Measurements from ENCODE around the gene AGT.
"Not testable (repeated sequence)": the region's sequence is repeated elsewhere in the genome, so short reads cannot be mapped to it uniquely, and the experiment has no call there.

AGT gene

GRCh38 chr1:230707732-230708630 is 5.9 kb downstream of the AGT start:
- no peak for DNase-seq (ENCODE audit: low read depth, low spot score)

GRCh38 chr1:230706887-230707731 is 6.8 kb downstream of the AGT start:
- DNase-seq (ENCODE audit: low read depth, low spot score), result no peak

GRCh38 chr1:230706020-230706699 is 7.8 kb downstream of the AGT start:
- no peak for DNase-seq (ENCODE audit: low read depth, low spot score)

GRCh38 chr1:230705289-230706019 is 8.5 kb downstream of the AGT start:
- DNase-seq (ENCODE audit: low read depth, low spot score), result no peak

GRCh38 chr1:230704830-230705229 is 9.1 kb downstream of the AGT start:
- no peak for DNase-seq (ENCODE audit: low read depth, low spot score)

GRCh38 chr1:230703679-230704385 is 10.1 kb downstream of the AGT start:
- DNase-seq (ENCODE audit: low read depth, low spot score), result no peak

- no peak for DNase-seq (ENCODE audit: low read depth, low spot score)
Measured at GRCh38 chr1:230702934-230703678, 10.8 kb downstream of the AGT start.

GRCh38 chr1:230701895-230702768 is 11.8 kb downstream of the AGT start:
- DNase-seq (ENCODE audit: low read depth, low spot score), result no peak

- no peak for DNase-seq (ENCODE audit: low read depth, low spot score)
Measured at GRCh38 chr1:230701434-230701833, 12.5 kb downstream of the AGT start.

GRCh38 chr1:230700132-230700531 is 13.8 kb downstream of the AGT start:
- no peak for DNase-seq (ENCODE audit: low read depth, low spot score)

- no peak for DNase-seq (ENCODE audit: low read depth, low spot score)
Measured at GRCh38 chr1:230699716-230700115, 14.2 kb downstream of the AGT start.

GRCh38 chr1:230698964-230699363 is 15.0 kb downstream of the AGT start:
- DNase-seq (ENCODE audit: low read depth, low spot score), result not testable (repeated sequence)

- no peak for DNase-seq (ENCODE audit: low read depth, low spot score)
Measured at GRCh38 chr1:230698130-230698529, 15.8 kb downstream of the AGT start.

GRCh38 chr1:230696722-230697437 is 17.0 kb downstream of the AGT start:
- DNase-seq (ENCODE audit: low read depth, low spot score), result no peak

- DNase-seq (ENCODE audit: low read depth, low spot score), result no peak
Measured at GRCh38 chr1:230696218-230696617, 17.7 kb downstream of the AGT start.

- no peak for DNase-seq (ENCODE audit: low read depth, low spot score)
Measured at GRCh38 chr1:230694991-230695390, 18.9 kb downstream of the AGT start.

GRCh38 chr1:230694464-230694863 is 19.5 kb downstream of the AGT start:
- DNase-seq (ENCODE audit: low read depth, low spot score), result no peak

GRCh38 chr1:230693777-230694176 is 20.1 kb downstream of the AGT start:
- DNase-seq (ENCODE audit: low read depth, low spot score), result no peak

All from activated CD4-positive, CD25-positive, alpha-beta regulatory T cell treated with anti-CD3 and anti-CD28 coated beads, Interleukin-2, amount 50 U/mL, for 16 hours (primary cell).